Subcutaneous adipose tissue (tissue), 4 donors: ENCODE measurements around the gene NRXN3. TPM values are rescaled to one million over a fixed set of nuclear protein-coding genes. Genes with fewer than 3 reads are reported as not detected.

ENCODE experiments used
- CTCF ChIP-seq: fragments of 450-650 bp; IDR thresholded peaks from one replicate; pipeline ENCODE4 v1.5.1; 2016; ENCODE audit warnings: low read depth, mild to moderate bottlenecking, control low read depth, antibody characterized with exemption, moderate library complexity
- total RNA-seq, 4 donors: library from RNA; depleted of rRNA; stranded (reverse); fragments of >200 nt; gene quantifications; one replicate each; pipeline ENCODE4 v1.1.0, GENCODE V29; 2016

The NRXN3 gene
- total RNA-seq, 4 donors from 2014 or later = 0.57 to 2.4 (median 1.1) TPM; not detected in 1

GRCh38 chr14:79408696-79409095 is 1238.5 kb downstream of the NRXN3 start:
- no peak for TF ChIP-seq CTCF

- no peak for TF ChIP-seq CTCF
Measured at GRCh38 chr14:79411403-79412174, 1241.4 kb downstream of the NRXN3 start.

- TF ChIP-seq CTCF = no peak
Measured at GRCh38 chr14:79412822-79413221, 1242.6 kb downstream of the NRXN3 start.

- no peak for TF ChIP-seq CTCF
Measured at GRCh38 chr14:79413734-79414428, 1243.7 kb downstream of the NRXN3 start.

GRCh38 chr14:79415726-79416125 is 1245.6 kb downstream of the NRXN3 start:
- no peak for TF ChIP-seq CTCF

- no peak for TF ChIP-seq CTCF
Measured at GRCh38 chr14:79417961-79418360, 1247.8 kb downstream of the NRXN3 start.

GRCh38 chr14:79418649-79419415 is 1248.7 kb downstream of the NRXN3 start:
- no peak for TF ChIP-seq CTCF
